Superior temporal gyrus (tissue), 1 donor: ENCODE data around the gene THAP10.

Source experiments
- DNase-seq: peaks from one replicate; pipeline ENCODE4 v3.0.0-alpha.2; 2016; ENCODE audit errors: extremely low spot score

THAP10 gene

DNA sequence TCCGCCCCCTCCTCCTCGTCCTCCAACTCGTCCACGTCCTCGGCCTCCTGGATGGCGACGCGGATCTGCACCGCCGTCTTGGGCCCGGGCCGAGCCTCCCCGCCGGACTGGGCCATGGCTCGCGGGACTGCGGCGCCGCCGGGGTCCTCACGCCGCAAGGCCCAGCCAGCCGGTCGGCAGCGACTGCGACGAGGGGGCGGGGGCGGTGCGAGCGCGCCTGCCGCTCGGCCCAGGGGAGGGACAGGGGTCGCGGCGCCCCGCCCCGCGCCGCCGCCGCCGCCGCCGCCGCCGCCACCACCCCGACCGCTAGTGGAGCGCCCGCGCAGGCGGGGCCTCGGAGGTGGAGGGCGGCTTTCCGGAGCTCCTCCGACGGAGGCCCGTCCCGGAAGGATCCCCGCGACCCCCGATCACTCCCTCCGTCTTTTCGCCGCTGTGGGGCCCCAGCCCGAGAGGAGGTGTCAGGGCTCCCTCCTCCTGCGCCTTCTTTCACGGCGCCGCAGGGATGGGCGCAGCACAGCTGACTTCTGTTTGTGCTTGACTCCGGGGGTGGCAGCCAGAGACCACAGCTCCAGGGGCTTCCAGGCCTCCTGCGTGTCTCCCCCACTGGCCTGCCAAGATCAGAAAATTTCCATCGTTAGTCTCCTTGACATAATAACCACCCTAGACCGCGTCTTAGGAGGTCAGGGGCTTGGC lies 38.1 kb downstream of the THAP10 start, which contains the start of gene LARP6:
TSS of gene LARP6 (minus strand) at position 185 of the 693 bp plus-strand sequence. CDS start at position 116, 69 bp downstream.
- DNase-seq: peak; percentile 53

DNA sequence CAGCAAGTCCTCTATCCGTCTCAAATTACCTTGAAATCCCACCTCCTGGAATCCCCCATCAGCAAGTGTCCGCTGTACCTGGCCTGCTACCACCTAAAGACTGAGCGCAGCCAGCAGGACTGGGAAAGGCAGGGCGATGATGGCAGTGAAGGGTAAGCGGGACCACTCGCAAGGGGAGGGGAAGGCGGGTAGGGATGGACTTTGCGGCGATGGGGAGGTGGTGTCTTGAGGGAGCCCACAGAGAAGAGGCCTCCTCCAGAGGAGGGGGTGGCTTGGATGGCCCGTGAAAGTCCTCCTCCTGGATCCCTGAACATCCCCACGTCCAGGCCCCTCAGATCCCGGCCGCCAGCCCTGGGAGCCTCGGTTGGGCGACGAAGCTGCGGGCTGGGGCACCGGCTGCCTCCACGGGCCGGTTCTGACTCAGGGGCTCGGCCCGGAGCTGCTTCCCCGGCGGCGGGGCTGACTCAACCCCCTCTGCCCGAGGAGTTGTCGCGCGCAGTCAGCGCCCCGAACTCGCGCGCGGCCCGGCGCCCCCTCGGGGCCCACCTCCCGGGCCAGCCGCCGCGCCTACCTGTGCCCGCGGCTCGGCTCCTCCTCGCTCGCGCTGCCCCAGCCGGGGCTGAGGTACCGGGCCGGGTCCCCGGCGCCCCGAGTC lies 38.8 kb downstream of the THAP10 start:
- DNase-seq: peak; percentile 46

DNA sequence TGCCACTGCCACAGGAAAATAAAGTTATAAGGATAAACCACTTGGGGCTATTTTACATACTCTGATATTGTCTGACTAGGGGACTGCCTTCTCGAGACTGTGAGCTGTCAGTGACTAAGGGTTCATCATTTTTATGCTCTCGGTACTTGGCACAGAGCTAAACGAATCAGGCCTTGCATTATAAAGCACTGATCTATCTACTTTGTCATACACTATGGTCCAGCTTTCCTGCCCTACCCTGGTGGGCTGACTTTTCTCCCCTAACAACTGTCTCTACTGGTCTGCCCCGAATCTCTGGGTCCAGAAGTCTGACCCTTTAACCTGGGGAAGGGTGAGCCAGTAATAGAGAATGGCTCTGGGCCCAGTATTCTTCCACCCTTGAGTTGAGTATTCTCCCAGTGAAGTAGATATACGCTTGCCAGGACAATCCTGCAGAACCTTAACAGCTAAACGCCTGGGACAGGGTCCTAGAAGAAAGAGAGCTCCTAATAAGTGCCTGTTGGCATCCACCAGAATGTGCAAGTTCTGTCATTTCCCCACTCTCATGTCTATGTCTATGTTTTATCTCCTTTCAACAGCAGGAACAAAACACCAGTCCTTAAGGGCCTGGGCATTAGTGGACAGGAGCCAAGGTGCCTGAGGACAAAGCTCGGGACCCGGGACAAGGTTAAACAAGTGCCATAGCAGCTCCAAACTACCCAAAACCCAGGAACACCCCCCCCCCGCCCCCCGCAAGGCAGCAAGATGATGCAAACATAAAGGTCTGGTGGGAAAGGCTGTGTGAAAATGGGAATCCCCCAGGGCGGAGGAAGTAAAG lies 39.5 kb downstream of the THAP10 start:
- DNase-seq: peak; percentile 61

DNA sequence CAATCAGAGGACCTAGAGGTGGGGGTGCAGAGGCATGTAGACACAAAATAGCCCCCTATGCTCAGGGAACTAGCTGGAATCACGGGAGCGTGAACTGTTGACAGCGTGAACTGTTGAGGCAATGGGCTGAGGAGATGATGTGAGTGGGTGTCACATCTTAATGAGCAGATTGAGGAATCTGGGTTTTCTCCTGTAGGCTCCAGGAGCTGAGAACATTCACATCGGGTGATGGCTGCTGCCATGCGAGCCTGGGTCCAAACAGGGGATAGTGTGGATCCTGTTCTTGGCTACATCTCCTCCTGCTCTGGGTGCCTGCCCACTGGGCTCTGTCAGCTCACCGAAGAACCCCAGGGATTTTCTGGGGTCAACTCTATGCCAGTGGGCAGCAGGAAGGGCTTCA lies 40.3 kb downstream of the THAP10 start:
- peak; percentile 38 for DNase-seq

DNA sequence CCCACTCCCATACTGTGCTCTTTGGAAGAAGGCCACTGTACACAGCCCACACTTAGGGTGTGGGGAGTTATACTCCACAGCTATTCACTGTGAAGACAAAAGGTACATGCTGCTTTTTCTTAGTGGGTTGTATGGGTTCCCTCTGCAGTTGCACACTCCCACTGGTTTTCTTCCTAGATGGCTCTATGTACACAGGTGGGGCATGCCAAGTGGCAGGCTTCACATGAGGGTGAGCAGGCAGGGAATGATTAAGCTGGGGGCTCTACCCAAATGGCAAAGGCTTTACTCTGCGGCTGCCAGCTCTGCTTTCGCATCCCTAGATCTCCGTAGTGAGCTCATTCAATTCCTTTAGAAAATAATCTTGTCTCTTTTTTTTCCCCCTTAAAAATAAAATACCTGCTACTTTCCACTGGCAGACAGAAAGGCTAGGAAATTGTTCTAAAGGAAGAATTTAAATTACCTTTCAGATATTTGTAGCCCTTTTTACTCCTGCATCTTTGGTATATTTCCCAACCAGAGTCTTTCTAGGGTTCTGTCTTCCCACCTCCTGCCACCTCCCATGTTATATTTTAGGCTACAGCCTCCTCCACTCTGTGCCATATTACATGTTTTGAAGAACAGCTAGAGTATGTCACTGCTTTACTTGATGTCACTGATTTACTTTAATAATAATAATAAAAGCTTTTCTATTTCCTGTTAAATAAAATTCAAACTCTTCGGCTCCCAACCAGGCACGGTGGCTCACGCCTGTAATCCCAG lies 46.5 kb downstream of the THAP10 start:
- DNase-seq: no peak

- no peak for DNase-seq
Measured at GRCh38 chr15:70837476-70837875, 54.8 kb downstream of the THAP10 start.

DNA sequence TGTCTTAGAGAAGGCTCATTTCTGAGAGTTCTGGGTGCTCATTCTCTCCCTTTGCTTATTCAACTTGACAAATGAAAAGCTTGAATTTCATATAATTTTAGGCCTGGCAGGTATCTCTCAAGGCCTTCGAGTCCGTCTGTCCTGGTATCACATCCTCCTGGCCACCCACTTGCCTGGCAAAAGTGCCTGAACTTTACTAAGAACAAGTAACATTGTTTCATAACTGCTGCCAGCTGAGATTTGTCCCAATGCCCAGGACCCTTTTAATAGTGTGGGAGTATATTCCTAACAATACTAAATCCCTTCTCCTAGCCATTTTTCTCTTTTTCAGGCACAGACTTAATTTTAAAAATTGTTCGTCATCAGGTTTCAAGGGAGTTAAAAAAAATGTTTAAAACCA lies 56.4 kb downstream of the THAP10 start:
- no peak for DNase-seq

DNA sequence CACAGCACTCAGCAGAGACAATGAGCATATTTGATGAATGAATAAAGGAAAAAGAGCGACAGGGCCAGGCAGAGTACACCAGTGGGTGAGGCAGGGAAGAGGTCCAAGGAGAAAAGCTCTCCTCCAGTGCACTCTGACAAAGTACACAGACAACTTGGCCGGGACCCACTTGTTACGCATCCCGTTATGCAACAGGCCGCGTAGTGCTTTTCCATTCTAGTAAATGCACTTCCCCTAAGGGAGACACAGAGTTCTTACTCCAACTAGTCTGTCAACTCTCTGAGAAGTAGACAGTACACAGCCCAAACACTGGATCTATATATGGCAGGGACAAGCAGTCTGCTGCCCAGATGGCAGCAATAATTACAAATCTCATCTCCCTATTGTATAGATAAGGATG lies 56.8 kb downstream of the THAP10 start:
- peak; percentile 78 for DNase-seq

GRCh38 chr15:70834999-70835398 lies 57.2 kb downstream of the THAP10 start:
- no peak for DNase-seq

- no peak for DNase-seq
Measured at GRCh38 chr15:70833861-70834765, 58.1 kb downstream of the THAP10 start.

DNA sequence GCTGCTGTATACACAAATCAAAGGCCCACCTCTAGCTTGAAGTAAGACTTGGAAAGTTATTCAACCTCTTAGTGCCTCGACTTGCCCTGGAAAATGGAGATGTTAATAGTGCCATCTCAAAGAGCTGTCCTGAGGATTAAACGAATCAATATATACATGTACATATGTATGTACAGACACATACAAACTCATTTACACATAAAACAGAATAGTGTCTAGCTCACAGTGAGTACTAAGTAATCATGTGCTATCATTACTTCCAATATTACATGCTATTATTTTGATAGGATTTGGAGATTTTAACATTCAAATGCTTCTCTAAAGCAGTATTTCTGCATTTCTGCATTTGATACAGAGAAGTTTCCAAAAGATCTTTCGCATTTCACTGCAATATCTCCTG lies 58.8 kb downstream of the THAP10 start:
- DNase-seq: no peak

GRCh38 chr15:70832176-70832575 lies 60.1 kb downstream of the THAP10 start:
- DNase-seq: no peak
